Measurements from ENCODE around the gene DOCK4. TPM values are rescaled to one million over a fixed set of nuclear protein-coding genes. Genes with fewer than 3 reads are reported as not detected.

Gene DOCK4
- total RNA-seq, 1 donor from 2014 or later: 43.5 TPM

- Histone ChIP-seq H3K27me3 (no peaks in the 10 kb centered on the region), H3K4me3 (peak overlapping the region in 1 of 2 donors; percentile 13), H3K9me3 (no peaks in the 10 kb centered on the region), H3K4me1 (no peaks in the 10 kb centered on the region), H3K36me3 (no peaks in the 10 kb centered on the region), H3K27ac (peak overlapping the region; percentile 5 to 29)
- TF ChIP-seq CTCF (IDR thresholded peaks at IDR 0.05): no peak
- intact Hi-C loops (cut with DNase I): no loop called here
- DNase-seq (ENCODE audit: low spot score in 2 of 2): no peak
Observed at GRCh38 chr7:111789048-111789320, 417.2 kb downstream of the DOCK4 start.

DNA sequence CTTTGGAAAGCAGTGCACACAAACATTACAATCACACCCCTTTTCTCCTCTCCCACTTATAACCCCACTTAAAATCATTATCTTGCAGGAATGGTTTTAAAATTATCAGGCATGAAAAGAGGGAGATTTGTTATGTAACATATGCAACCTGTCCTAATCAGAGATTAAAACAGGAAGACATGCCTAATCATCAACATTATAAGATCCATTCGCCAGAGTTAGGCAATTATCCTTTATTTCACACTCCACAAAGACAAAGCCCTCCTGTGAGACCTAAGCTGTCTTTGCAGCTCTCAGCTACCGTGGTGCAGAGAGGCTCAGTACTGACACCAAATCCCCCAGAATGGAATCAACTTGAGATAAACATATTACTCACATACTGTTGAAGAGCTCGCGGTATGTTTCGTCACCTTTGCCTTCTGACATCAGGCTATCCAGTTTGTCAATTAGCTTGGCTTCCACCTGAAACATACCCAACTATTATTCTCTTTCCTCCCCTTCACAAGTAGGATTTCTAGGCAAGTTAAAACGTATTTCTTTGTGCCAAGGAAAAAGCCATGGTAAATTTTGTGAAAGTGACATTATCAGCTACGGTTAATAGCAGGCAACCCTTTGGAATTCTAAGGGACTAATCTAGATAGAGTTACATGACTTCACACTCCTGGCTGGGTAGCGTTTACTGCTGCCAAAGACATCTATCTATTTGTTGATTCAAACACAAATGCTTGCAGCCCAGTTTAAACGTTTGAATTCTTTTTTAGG is 417.7 kb downstream of the DOCK4 start:
- Histone ChIP-seq H3K4me1 (no peaks in the 10 kb centered on the region), H3K27ac (peak overlapping the region; percentile 5 to 19), H3K9me3 (no peaks in the 10 kb centered on the region), H3K36me3 (no peaks in the 10 kb centered on the region), H3K4me3 (peak overlapping the region in 1 of 2 donors; percentile 13), H3K27me3 (no peaks in the 10 kb centered on the region)
- no peak for DNase-seq (ENCODE audit: low spot score in 2 of 2)
- no peak for TF ChIP-seq CTCF (IDR thresholded peaks at IDR 0.05)
- intact Hi-C loops (cut with DNase I): no loop called here

DNA sequence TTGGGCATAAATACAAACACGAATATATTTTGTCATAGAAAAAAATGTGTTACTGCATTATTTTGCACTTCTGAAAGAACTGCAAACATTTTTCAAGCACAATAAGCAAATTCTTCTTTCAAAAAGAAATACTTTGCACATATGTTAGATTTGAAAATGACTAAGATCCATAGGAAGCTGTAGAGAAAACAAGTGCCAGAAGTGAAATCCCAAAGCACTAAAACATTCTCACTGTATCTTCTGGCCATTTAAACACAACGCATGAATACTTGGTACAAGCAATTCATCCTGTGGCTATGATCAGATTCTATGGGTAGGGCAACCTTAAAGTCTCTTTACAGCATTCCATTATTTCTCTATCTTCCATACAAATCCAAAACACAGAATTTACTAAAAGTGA is 418.5 kb downstream of the DOCK4 start:
- intact Hi-C loops (cut with DNase I): no loop called here
- Histone ChIP-seq H3K27me3 (no peaks in the 10 kb centered on the region), H3K9me3 (no peaks in the 10 kb centered on the region), H3K36me3 (no peaks in the 10 kb centered on the region), H3K27ac (peak overlapping the region in 1 of 2 donors; percentile 21), H3K4me1 (no peaks in the 10 kb centered on the region), H3K4me3 (no peak overlapping the region)
- no peak for DNase-seq (ENCODE audit: low spot score in 2 of 2)
- TF ChIP-seq CTCF (IDR thresholded peaks at IDR 0.05): no peak

DNA sequence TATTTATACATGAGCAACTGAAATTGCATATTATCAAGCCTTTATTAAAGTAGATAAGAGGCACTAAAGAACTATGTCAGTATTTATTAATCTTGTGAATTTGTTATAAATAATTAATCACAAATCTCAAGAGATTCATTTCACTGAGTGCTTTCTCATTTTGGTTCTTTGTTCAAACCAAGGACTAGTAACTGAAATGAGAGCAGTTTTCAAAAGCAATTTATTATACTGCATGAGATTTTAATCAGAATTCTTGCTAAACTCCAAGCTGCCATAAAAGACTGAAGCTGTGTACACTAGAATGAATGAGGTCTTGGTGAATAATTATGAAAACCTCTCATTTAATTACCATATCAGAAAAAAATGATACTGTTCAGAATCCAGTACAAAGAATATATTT is 419.1 kb downstream of the DOCK4 start:
- no peaks in the 10 kb centered on the region for H3K36me3 ChIP-seq
- DNase-seq (ENCODE audit: low spot score in 2 of 2): no peak
- peak overlapping the region in 1 of 2 donors; percentile 21 for H3K27ac ChIP-seq
- no peak for TF ChIP-seq CTCF (IDR thresholded peaks at IDR 0.05)
- no peak overlapping the region for H3K4me3 ChIP-seq
- no peaks in the 10 kb centered on the region for H3K27me3 ChIP-seq
- intact Hi-C loops (cut with DNase I): no loop called here
- no peaks in the 10 kb centered on the region for H3K4me1 ChIP-seq
- no peaks in the 10 kb centered on the region for H3K9me3 ChIP-seq

- intact Hi-C loops (cut with DNase I): no loop called here
- H3K9me3 ChIP-seq: no peaks in the 10 kb centered on the region
Observed at GRCh38 chr7:111785076-111785475, 421.1 kb downstream of the DOCK4 start.

More at GRCh38 chr7:111785076-111785475, 421.1 kb downstream of the DOCK4 start:
- Histone ChIP-seq H3K27ac (peak overlapping the region in 1 of 2 donors; percentile 58), H3K4me3 (no peak overlapping the region), H3K4me1 (no peaks in the 10 kb centered on the region), H3K27me3 (no peaks in the 10 kb centered on the region), H3K36me3 (no peaks in the 10 kb centered on the region)
- DNase-seq (ENCODE audit: low spot score in 2 of 2): no peak
- TF ChIP-seq CTCF (IDR thresholded peaks at IDR 0.05): no peak
